MCF 10A (cell line): ENCODE data around the gene CSNK2A1. TPM values are rescaled to one million over a fixed set of nuclear protein-coding genes. Genes with fewer than 3 reads are reported as not detected.
"Not testable (repeated sequence)": the region's sequence is repeated elsewhere in the genome, so short reads cannot be mapped to it uniquely, and the experiment has no call there.

Experiments
- BruUV-seq: library from RNA; stranded (reverse); fragments of 400-500 nt; replicated peaks from 2 replicates; lab custom pipeline; 2021; lab: Mats Ljungman, UMichigan
- CTCF ChIA-PET: fragments of 300-600 bp; sonication (Branson Sonifier 250); formaldehyde crosslinking; extraction: SDS; loops from one replicate; lab custom pipeline; 2021; ENCODE audit warnings: antibody characterized with exemption, inconsistent platforms; lab: Yijun Ruan, JAX
- POLR2A ChIA-PET: fragments of 300-600, 350-650 bp; sonication (Branson Sonifier 250); formaldehyde crosslinking; extraction: SDS; loops from one replicate; lab custom pipeline; 2020; ENCODE audit warnings: antibody characterized with exemption, inconsistent platforms; lab: Yijun Ruan, JAX
- DNase-seq: peaks from one replicate; pipeline ENCODE4 v3.0.0-alpha.2; 2018; ENCODE audit not compliant: unreplicated experiment
- H3K27ac Mint-ChIP-seq: one replicate; pipeline ENCODE4 v1.8.0; 2022; ENCODE audit warnings: mild to moderate bottlenecking, low read depth, mixed read lengths; ENCODE audit not compliant: unreplicated experiment
- H3K27me3 Mint-ChIP-seq: one replicate; pipeline ENCODE4 v1.8.0; 2022; ENCODE audit warnings: mixed read lengths; ENCODE audit not compliant: insufficient read depth, unreplicated experiment
- H3K36me3 Mint-ChIP-seq: one replicate; pipeline ENCODE4 v1.8.0; 2022; ENCODE audit warnings: mild to moderate bottlenecking, moderate library complexity, mixed read lengths; ENCODE audit not compliant: insufficient read depth, unreplicated experiment
- H3K4me1 Mint-ChIP-seq: one replicate; pipeline ENCODE4 v1.8.0; 2022; ENCODE audit warnings: mixed read lengths; ENCODE audit not compliant: insufficient read depth, unreplicated experiment
- H3K4me3 Mint-ChIP-seq: one replicate; pipeline ENCODE4 v1.8.0; 2022; ENCODE audit warnings: mild to moderate bottlenecking, moderate library complexity, mixed read lengths; ENCODE audit not compliant: unreplicated experiment
- H3K9me3 Mint-ChIP-seq: one replicate; pipeline ENCODE4 v1.8.0; 2022; ENCODE audit warnings: mixed read lengths; ENCODE audit not compliant: unreplicated experiment
- intact Hi-C: fragments of 100-400 bp; cut with micrococcal nuclease; formaldehyde crosslinking; loops from 2 replicates; pipeline ENCODE4 v1.14.1; 2022
- total RNA-seq: library from RNA; stranded (reverse); gene quantifications from 2 replicates; pipeline ENCODE4 v1.2.3, GENCODE V29; 2022
- TF ChIP-seq, protein P1 (sequence below): fragments of 200-600 bp; IDR thresholded peaks from one replicate; pipeline ENCODE4 v1.8.0; 2022; ENCODE audit warnings: antibody characterized with exemption, mild to moderate bottlenecking; ENCODE audit not compliant: unreplicated experiment

CSNK2A1 gene
- total RNA-seq, 1 experiment from 2014 or later, result 271 TPM

DNA sequence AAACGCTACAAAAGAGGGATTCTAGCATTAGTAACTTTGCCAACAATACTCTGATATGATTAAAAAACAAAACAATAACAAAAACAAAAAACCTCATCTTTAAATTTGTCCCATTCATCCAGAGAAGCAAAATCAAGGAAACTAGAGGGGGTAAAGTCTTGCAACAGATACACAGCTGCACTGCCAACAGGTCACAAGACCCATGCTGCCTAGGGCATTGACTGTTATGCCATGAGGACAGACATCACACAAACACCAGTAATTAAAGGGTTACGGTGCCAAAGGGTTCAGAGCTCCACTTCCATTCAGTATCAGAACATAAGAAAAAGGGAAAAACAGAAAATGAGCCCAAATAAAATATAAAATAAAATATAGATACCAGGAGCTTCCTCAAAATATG lies 82.9 kb downstream of the CSNK2A1 start:
- peak; percentile 48 for DNase-seq
- BruUV-seq, result no TSS peak
- CTCF ChIA-PET, result interaction anchor here (1.2 to 2.1 kb wide), 2 partner anchors 101 to 106 kb away, joined by 6 to 9 read pairs; no protein-coding TSS in a partner anchor

GRCh38 chr20:460180-460579 lies 83.4 kb downstream of the CSNK2A1 start:
- no peaks in the 10 kb centered on the region for H3K27me3 Mint-ChIP-seq
- BruUV-seq, result no TSS peak
- peak overlapping the region; percentile 75 for H3K27ac Mint-ChIP-seq
- intact Hi-C loops, result loop anchor here (5.0 kb wide), 1 partner anchor 277 kb away; no protein-coding TSS in a partner anchor
- ChIA-PET CTCF (interaction anchor here (0.5 to 2.1 kb wide), 7 partner anchors 15 to 545 kb away, joined by 3 to 9 read pairs (median 3); no protein-coding TSS in a partner anchor), POLR2A (interaction anchor here (0.5 to 4.2 kb wide), 18 partner anchors 11 to 617 kb away, joined by 3 to 44 read pairs (median 4); partner anchors contain the start of genes CSNK2A1, RBCK1, SOX12 and TRIB3)
- TF ChIP-seq, protein P1, sequence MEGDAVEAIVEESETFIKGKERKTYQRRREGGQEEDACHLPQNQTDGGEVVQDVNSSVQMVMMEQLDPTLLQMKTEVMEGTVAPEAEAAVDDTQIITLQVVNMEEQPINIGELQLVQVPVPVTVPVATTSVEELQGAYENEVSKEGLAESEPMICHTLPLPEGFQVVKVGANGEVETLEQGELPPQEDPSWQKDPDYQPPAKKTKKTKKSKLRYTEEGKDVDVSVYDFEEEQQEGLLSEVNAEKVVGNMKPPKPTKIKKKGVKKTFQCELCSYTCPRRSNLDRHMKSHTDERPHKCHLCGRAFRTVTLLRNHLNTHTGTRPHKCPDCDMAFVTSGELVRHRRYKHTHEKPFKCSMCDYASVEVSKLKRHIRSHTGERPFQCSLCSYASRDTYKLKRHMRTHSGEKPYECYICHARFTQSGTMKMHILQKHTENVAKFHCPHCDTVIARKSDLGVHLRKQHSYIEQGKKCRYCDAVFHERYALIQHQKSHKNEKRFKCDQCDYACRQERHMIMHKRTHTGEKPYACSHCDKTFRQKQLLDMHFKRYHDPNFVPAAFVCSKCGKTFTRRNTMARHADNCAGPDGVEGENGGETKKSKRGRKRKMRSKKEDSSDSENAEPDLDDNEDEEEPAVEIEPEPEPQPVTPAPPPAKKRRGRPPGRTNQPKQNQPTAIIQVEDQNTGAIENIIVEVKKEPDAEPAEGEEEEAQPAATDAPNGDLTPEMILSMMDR, result no peak
- H3K4me3 Mint-ChIP-seq, result peak overlapping the region; percentile 93
- H3K9me3 Mint-ChIP-seq, result no peaks in the 10 kb centered on the region
- peaks cover 4% of the 10 kb centered on the region for H3K36me3 Mint-ChIP-seq
- peaks cover 24% of the 10 kb centered on the region for H3K4me1 Mint-ChIP-seq
- DNase-seq, result no peak

More for the DNA sequence above, 82.9 kb downstream of the CSNK2A1 start:
- Mint-ChIP-seq H3K36me3 (peaks cover 4% of the 10 kb centered on the region), H3K27me3 (no peaks in the 10 kb centered on the region), H3K9me3 (no peaks in the 10 kb centered on the region), H3K4me1 (peaks cover 24% of the 10 kb centered on the region), H3K4me3 (peak overlapping the region; percentile 93), H3K27ac (peak overlapping the region; percentile 75)
- POLR2A ChIA-PET, result interaction anchor here (0.9 to 4.2 kb wide), 18 partner anchors 11 to 136 kb away, joined by 3 to 44 read pairs (median 5); partner anchors contain the start of genes CSNK2A1, RBCK1, SOX12 and TRIB3
- TF ChIP-seq, protein P1, result no peak
- intact Hi-C loops, result loop anchor here (5.0 kb wide), 1 partner anchor 277 kb away; no protein-coding TSS in a partner anchor

DNA sequence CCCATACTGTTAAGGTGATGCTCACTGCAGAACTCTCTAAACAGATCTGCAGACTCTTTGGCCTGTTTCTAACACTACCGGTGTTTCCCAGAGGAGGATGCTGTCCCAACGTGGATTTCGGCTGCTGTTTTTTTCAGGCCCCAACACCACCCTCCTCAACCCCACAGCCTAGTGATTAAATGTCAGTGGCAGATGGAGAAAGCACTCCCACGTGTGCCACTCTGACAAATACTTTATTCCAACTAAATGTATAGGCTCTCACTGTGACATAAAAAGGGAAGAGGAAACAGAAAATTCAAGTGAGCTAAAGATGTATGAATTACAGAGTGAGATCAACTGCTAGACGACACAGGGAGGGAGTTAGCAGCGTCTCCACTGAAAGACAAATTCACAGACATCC lies 84.8 kb downstream of the CSNK2A1 start:
- CTCF ChIA-PET, result interaction anchor here (0.5 to 2.1 kb wide), 10 partner anchors 11 to 349 kb away, joined by 3 to 9 read pairs (median 4); no protein-coding TSS in a partner anchor
- Mint-ChIP-seq H3K27ac (no peak overlapping the region), H3K36me3 (peaks cover 4% of the 10 kb centered on the region), H3K9me3 (no peaks in the 10 kb centered on the region), H3K4me1 (peaks cover 24% of the 10 kb centered on the region), H3K4me3 (no peak overlapping the region), H3K27me3 (no peaks in the 10 kb centered on the region)
- POLR2A ChIA-PET, result interaction anchor here (0.6 to 2.8 kb wide), 5 partner anchors 13 to 88 kb away, joined by 3 to 9 read pairs (median 3); no protein-coding TSS in a partner anchor
- BruUV-seq, result no TSS peak
- no peak for DNase-seq
- TF ChIP-seq, protein P1, result no peak
- intact Hi-C loops, result no loop called here

- ChIA-PET POLR2A (interaction anchor here (0.7 to 1.0 kb wide), 2 partner anchors 9 to 10 kb away, joined by 3 to 7 read pairs; no protein-coding TSS in a partner anchor), CTCF (interaction anchor here (0.8 to 1.3 kb wide), 2 partner anchors 11 to 188 kb away, joined by 3 read pairs; no protein-coding TSS in a partner anchor)
- Mint-ChIP-seq H3K9me3 (no peaks in the 10 kb centered on the region), H3K4me3 (no peak overlapping the region), H3K4me1 (peaks cover 7% of the 10 kb centered on the region), H3K27me3 (no peaks in the 10 kb centered on the region), H3K27ac (no peak overlapping the region), H3K36me3 (peaks cover 4% of the 10 kb centered on the region)
- DNase-seq, result no peak
- no TSS peak for BruUV-seq
- TF ChIP-seq, protein P1, result no peak
- intact Hi-C loops, result no loop called here
Measured at GRCh38 chr20:454951-455350, 88.6 kb downstream of the CSNK2A1 start.

DNA sequence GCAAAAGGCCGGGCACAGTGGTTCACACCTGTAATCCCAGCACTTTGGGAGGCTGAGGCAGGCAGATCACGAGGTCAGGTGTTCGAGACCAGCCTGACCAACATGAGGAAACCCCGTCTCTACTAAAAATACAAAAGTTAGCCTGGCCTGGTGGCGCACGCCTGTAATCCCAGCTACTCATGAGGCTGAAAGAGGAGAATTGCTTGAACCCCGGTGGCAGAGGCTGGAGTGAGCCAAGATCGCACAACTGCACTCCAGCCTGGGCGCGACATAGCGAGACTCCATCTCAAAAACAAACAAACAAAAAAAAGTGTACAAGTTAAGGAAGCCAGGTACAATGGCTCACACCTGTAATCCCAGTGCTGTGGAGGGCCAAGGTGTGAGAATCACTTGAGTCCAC lies 91.6 kb downstream of the CSNK2A1 start:
- H3K27me3 Mint-ChIP-seq, POLR2A ChIA-PET, H3K9me3 Mint-ChIP-seq, H3K4me3 Mint-ChIP-seq, H3K27ac Mint-ChIP-seq, DNase-seq, BruUV-seq, H3K4me1 Mint-ChIP-seq, intact Hi-C loops: not testable (repeated sequence)
- H3K36me3 Mint-ChIP-seq, result peaks cover 13% of the 10 kb centered on the region
- CTCF ChIA-PET, result interaction anchor here (0.9 kb wide), 1 partner anchor 97 kb away, joined by 3 read pairs; no protein-coding TSS in a partner anchor
